ENCODE measurements around the gene DHRS7C.

Gene DHRS7C

GRCh38 chr17:9810100-9810949 lies 18.9 kb upstream of the DHRS7C start:
- TF ChIP-seq, protein P1, sequence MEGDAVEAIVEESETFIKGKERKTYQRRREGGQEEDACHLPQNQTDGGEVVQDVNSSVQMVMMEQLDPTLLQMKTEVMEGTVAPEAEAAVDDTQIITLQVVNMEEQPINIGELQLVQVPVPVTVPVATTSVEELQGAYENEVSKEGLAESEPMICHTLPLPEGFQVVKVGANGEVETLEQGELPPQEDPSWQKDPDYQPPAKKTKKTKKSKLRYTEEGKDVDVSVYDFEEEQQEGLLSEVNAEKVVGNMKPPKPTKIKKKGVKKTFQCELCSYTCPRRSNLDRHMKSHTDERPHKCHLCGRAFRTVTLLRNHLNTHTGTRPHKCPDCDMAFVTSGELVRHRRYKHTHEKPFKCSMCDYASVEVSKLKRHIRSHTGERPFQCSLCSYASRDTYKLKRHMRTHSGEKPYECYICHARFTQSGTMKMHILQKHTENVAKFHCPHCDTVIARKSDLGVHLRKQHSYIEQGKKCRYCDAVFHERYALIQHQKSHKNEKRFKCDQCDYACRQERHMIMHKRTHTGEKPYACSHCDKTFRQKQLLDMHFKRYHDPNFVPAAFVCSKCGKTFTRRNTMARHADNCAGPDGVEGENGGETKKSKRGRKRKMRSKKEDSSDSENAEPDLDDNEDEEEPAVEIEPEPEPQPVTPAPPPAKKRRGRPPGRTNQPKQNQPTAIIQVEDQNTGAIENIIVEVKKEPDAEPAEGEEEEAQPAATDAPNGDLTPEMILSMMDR (IDR thresholded peaks at IDR 0.05; ENCODE audit: borderline replicate concordance, insufficient read depth, low read depth, low read length), result no peak
- H3K4me3 ChIP-seq (ENCODE audit: low read depth, low read length), result no peak overlapping the region

- TF ChIP-seq, protein P1 (IDR thresholded peaks at IDR 0.05; ENCODE audit: borderline replicate concordance, insufficient read depth, low read depth, low read length), result no peak
- H3K4me3 ChIP-seq (ENCODE audit: low read depth, low read length), result no peak overlapping the region
Observed at GRCh38 chr17:9809409-9809808, 18.0 kb upstream of the DHRS7C start.

DNA sequence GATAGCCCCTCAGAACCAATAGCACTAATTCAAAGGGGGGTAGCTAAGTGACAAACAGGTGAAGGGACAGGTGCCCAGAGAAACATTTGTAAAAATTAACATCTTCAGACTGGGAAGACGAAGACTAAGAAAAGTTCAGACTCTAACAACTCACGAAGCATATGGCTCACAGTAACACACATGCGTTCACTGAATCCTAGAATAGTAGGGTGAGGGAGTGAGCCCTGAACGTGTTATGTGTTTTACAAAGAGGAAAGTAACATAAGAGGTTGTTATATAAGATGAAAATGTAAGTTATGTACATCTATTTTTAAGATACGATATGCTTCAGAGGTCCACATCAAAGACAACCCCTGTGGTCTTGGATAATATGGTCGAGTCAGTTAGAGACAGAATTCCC lies 15.3 kb upstream of the DHRS7C start:
- TF ChIP-seq, protein P1 (IDR thresholded peaks at IDR 0.05; ENCODE audit: borderline replicate concordance, insufficient read depth, low read depth, low read length), result no peak
- no peak overlapping the region for H3K4me3 ChIP-seq (ENCODE audit: low read depth, low read length)

DNA sequence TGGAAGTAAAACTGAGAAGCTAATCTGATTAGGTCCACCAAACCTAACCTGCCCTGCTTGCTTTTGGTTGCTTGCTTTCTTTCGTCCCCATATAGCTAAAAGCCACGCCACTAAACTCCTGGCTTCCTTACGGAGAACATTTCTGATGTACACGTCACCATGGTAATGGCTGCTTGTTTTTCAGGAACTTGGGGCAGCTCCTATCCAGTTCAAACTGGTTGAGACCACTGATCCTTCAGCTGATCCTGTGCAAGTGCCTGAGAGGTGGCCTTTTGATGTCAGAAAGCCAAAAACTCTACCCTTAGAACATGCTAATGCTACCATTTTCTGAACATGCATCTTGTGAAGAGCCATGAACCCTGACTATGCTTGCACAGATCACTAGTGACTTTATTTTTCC lies 14.4 kb upstream of the DHRS7C start:
- TF ChIP-seq, protein P1 (IDR thresholded peaks at IDR 0.05; ENCODE audit: borderline replicate concordance, insufficient read depth, low read depth, low read length), result no peak
- H3K4me3 ChIP-seq (ENCODE audit: low read depth, low read length), result no peak overlapping the region

DNA sequence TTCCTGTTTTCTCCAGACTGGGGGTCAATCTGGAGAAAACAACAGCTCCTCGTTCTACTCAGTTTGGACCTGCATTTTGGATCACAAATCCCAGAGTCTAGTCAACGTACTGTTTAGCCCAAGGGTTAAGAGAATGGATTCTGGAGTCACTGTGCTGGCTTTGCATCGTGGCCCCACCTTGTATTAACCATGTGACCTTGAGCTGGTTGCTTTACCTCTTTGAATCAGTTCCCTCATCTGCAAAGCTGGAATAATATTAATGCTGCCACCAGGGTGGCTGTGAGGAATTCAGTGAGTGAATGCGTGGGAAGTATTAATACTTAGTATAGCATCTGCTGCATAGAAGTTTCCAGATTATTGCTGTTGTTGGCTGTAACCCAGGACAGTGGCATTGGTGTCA lies 11.3 kb upstream of the DHRS7C start:
- TF ChIP-seq, protein P1 (IDR thresholded peaks at IDR 0.05; ENCODE audit: borderline replicate concordance, insufficient read depth, low read depth, low read length), result no peak
- no peak overlapping the region for H3K4me3 ChIP-seq (ENCODE audit: low read depth, low read length)

DNA sequence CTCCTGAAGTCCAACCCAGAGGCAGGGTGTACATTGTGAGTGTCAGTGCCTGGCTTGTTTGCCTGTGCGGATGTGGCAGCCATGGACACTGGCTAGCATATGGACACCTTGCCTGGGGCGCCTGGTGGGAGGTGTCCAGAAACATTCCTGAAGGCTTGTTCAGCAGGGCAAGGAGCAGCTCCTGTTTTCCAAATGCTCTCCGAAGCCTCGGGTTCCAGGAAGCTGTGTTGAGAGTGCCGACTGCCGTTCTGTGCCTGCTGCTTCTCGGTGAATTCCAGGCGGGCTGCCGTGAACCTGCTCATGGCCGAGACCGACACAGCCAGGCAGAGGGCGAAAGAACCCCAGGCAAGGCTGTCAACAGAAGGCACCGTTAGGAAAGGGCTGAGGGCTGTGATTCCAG lies 10.9 kb upstream of the DHRS7C start:
- H3K4me3 ChIP-seq (ENCODE audit: low read depth, low read length), result no peak overlapping the region
- TF ChIP-seq, protein P1 (IDR thresholded peaks at IDR 0.05; ENCODE audit: borderline replicate concordance, insufficient read depth, low read depth, low read length), result no peak

- TF ChIP-seq, protein P1 (IDR thresholded peaks at IDR 0.05; ENCODE audit: borderline replicate concordance, insufficient read depth, low read depth, low read length), result no peak
Observed at GRCh38 chr17:9801505-9801904, 10.1 kb upstream of the DHRS7C start.

More at GRCh38 chr17:9801505-9801904, 10.1 kb upstream of the DHRS7C start:
- no peak overlapping the region for H3K4me3 ChIP-seq (ENCODE audit: low read depth, low read length)
